Prostate gland (tissue), 2 donors: ENCODE data around the gene TOMM70.

Source experiments
- POLR2A ChIP-seq: fragments of 450-650 bp; IDR thresholded peaks from one replicate; pipeline ENCODE4 v1.6.1; 2016; ENCODE audit warnings: antibody characterized with exemption, mild to moderate bottlenecking
- POLR2AphosphoS5 ChIP-seq: sonication (generic); formaldehyde crosslinking; IDR thresholded peaks from one replicate; pipeline ENCODE4 v1.6.1; 2017; ENCODE audit warnings: antibody characterized with exemption
- TF ChIP-seq, protein P1 (sequence below), 4 experiments: fragments of 200-600 bp in 2 of 4; fragments of 450-650 bp in 2 of 4; sonication (generic) in 2 of 4; IDR thresholded peaks; 1 replicate in 3 of 4; 2 replicates in 1 of 4; pipeline ENCODE4 v1.5.1; 2016 to 2019; ENCODE audit warnings: antibody characterized with exemption in 4 of 4, mild to moderate bottlenecking in 2 of 4, moderate library complexity in 2 of 4

DNA sequence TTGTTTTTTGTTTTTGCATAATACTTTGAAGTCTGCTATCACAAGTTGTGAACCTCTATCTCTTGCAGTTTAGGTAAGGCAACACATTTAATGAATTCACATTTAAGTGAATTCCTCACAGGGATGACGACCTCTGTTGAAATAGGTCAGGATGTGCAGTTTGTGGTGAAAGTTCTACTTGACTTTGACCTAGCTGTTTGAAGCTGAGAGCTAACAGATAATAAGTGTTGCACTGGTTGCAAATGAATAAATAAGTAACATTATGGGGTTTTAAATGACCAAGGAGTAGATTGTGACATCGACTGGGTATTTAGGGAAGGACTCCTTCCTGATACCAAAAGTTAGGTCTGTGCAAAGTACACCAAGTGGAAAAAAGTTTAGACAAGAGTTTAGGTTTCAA, 42.5 kb downstream of the TOMM70 start:
- TF ChIP-seq POLR2A (no peak), POLR2AphosphoS5 (no peak)
- TF ChIP-seq, protein P1, sequence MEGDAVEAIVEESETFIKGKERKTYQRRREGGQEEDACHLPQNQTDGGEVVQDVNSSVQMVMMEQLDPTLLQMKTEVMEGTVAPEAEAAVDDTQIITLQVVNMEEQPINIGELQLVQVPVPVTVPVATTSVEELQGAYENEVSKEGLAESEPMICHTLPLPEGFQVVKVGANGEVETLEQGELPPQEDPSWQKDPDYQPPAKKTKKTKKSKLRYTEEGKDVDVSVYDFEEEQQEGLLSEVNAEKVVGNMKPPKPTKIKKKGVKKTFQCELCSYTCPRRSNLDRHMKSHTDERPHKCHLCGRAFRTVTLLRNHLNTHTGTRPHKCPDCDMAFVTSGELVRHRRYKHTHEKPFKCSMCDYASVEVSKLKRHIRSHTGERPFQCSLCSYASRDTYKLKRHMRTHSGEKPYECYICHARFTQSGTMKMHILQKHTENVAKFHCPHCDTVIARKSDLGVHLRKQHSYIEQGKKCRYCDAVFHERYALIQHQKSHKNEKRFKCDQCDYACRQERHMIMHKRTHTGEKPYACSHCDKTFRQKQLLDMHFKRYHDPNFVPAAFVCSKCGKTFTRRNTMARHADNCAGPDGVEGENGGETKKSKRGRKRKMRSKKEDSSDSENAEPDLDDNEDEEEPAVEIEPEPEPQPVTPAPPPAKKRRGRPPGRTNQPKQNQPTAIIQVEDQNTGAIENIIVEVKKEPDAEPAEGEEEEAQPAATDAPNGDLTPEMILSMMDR (IDR thresholded peaks at IDR 0.05): no peak
